Skeletal muscle satellite cell (primary cell): ENCODE data around the gene HOXC9.

Experiments used
- H3K27me3 ChIP-seq: 2 replicates; pipeline ENCODE4 v1.7.0; 2013; ENCODE audit warnings: low read length; ENCODE audit not compliant: control insufficient read depth, insufficient read depth
- H3K36me3 ChIP-seq: 2 replicates; pipeline ENCODE4 v1.7.0; 2013; ENCODE audit warnings: mild to moderate bottlenecking, control low read depth, low read length; ENCODE audit not compliant: insufficient read depth
- H3K4me1 ChIP-seq: 2 replicates; pipeline ENCODE4 v1.7.0; 2013; ENCODE audit warnings: low read length; ENCODE audit not compliant: control insufficient read depth, insufficient read depth
- H3K4me2 ChIP-seq: 2 replicates; pipeline ENCODE4 v1.7.0; 2013; ENCODE audit warnings: mild to moderate bottlenecking, low read length
- H3K4me3 ChIP-seq: 2 replicates; pipeline ENCODE4 v1.7.0; 2013; ENCODE audit warnings: low read length
- H3K9ac ChIP-seq: 2 replicates; pipeline ENCODE4 v1.7.0; 2013; ENCODE audit warnings: mild to moderate bottlenecking, low read depth, low read length, moderate library complexity
- H3K9me3 ChIP-seq: replicated peaks from 2 replicates; pipeline ENCODE4 v1.7.0; 2013; ENCODE audit warnings: mild to moderate bottlenecking, control low read depth, low read length

Gene HOXC9

DNA sequence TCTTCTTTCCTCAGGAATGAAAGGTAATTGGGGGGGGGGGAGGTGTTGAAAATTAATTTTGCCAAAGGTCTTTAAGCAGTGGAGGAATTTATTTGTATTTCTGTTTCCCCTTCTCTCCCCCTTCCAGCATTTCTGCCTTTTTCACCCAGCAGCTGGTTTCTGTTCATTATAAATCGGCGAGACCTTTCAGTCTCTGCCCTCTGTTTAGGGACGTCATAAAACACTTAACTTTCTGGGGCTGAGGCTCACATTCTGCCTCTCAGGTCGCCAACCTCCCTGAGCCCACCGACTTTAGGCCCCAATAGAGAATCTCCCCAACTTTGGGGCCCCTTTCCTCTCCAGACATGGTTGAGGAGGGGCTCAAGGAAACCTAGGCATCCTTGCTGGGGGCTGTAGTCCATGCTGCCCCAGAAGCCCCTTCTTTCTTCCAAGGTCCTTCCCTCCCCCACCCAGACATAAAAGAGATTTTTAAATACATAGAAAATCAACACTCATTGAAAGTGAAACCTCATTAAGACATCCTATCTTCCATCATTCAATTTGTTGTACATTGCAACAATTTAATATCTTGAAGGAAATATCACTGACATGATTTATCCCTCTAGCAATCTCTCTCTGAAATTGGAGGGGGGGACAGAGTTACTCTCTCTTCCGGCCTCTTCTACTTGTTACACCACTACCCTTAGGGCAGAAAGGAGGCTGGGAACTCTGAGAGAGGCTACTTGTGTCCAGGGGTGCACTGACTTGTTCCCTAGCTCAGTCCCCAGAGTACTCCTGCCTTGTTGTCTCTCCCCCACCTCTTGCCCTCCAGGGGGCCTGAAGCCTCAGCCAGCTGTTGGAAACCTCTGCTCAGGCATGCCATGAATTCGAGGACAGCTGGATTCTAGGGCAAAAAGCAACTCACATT is 25.8 kb downstream of the HOXC9 start:
- peak overlapping the region; percentile 94 for H3K4me2 ChIP-seq
- peak overlapping the region; percentile 58 for H3K4me3 ChIP-seq
- H3K4me1 ChIP-seq, result peaks cover 83% of the 10 kb centered on the region
- peaks cover 21% of the 10 kb centered on the region for H3K36me3 ChIP-seq
- no peaks in the 10 kb centered on the region for H3K9me3 ChIP-seq
- peak overlapping the region; percentile 96 for H3K9ac ChIP-seq
- no peaks in the 10 kb centered on the region for H3K27me3 ChIP-seq

DNA sequence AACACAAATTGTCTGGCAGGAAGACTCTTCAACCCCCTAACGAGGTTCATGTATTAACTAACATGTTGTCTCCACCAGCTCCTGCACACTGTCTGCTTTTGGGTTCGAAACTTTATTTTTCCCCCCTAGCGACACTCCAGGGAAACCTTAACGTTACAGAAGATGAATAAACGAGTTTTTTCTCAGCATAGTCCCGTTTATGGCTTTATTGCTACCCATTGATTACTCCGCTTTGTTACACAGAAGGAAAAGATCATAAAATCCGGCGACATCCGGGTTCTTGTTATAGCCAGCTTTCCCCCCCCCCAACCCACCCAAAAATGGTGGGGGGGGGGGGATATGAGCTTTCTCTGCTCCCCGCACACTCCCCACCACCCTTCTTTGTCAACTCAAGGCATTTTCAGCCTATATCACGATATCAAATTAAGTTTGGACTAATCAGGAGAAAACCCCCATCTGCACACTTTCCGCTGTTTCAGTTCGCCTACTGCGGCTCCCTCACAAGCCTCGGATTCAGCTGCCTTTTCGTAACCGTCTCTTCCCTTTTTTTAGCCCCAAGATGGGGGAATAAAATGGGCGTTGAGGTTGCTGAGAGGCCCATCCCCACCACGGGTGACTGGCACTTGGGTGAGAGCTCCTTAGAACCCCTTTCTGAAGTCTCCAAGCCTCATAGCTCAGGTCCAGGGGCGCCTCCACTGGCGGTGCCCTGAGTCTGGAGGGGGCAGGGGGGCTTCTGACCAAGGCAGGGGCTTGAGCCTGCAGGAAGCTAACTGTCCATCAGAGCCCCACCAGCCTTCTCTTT is 26.9 kb downstream of the HOXC9 start:
- H3K4me2 ChIP-seq, result peak overlapping the region; percentile 94
- no peaks in the 10 kb centered on the region for H3K9me3 ChIP-seq
- H3K27me3 ChIP-seq, result no peaks in the 10 kb centered on the region
- peaks cover 73% of the 10 kb centered on the region for H3K4me1 ChIP-seq
- peak overlapping the region; percentile 96 for H3K9ac ChIP-seq
- H3K4me3 ChIP-seq, result peak overlapping the region; percentile 58
- H3K36me3 ChIP-seq, result peaks cover 31% of the 10 kb centered on the region

DNA sequence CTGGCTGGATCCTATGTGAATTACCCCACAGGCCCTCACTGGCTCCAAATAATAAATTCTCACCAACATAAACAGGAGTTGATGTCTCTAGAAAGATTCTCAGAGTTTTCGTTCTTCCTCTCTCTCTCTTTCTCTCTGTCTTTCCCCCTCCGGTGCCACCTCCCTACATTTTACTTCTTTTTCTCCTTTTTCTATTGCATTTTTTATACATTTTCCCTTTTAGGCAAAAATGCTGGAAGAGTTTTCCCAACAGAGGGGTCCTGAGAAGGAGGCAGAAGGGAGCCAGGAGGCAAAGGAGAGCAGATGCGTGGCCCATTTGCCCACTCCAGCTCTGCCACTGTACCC is 27.5 kb downstream of the HOXC9 start:
- Histone ChIP-seq H3K27me3 (no peaks in the 10 kb centered on the region), H3K9ac (peak overlapping the region; percentile 96), H3K9me3 (no peaks in the 10 kb centered on the region), H3K4me1 (peaks cover 67% of the 10 kb centered on the region), H3K36me3 (peaks cover 35% of the 10 kb centered on the region), H3K4me2 (peak overlapping the region; percentile 94), H3K4me3 (peak overlapping the region; percentile 58)

- Histone ChIP-seq H3K27me3 (no peaks in the 10 kb centered on the region), H3K9me3 (no peaks in the 10 kb centered on the region), H3K4me2 (peak within 1 kb of the TSS; percentile 94), H3K9ac (peak within 1 kb of the TSS; percentile 96), H3K4me3 (peak within 1 kb of the TSS; percentile 60), H3K4me1 (peaks cover 61% of the 10 kb centered on the region), H3K36me3 (peaks cover 35% of the 10 kb centered on the region)
These were observed 28.6 kb downstream of the HOXC9 start, which contains the start of gene HOXC6 for GRCh38 chr12:54028314-54029201. Gene HOXC6 (plus strand): TSS chr12:54028440. CDS start chr12:54028522, 82 bp downstream.

- peak overlapping the region; percentile 94 for H3K4me2 ChIP-seq
- H3K4me3 ChIP-seq, result peak overlapping the region; percentile 29
- H3K9ac ChIP-seq, result peak overlapping the region; percentile 64
- H3K36me3 ChIP-seq, result peaks cover 35% of the 10 kb centered on the region
- no peaks in the 10 kb centered on the region for H3K9me3 ChIP-seq
- no peaks in the 10 kb centered on the region for H3K27me3 ChIP-seq
- H3K4me1 ChIP-seq, result peaks cover 49% of the 10 kb centered on the region
These were observed 29.8 kb downstream of the HOXC9 start for GRCh38 chr12:54029529-54030441.

- Histone ChIP-seq H3K36me3 (peaks cover 35% of the 10 kb centered on the region), H3K4me2 (no peak overlapping the region), H3K4me3 (no peak overlapping the region), H3K9me3 (no peaks in the 10 kb centered on the region), H3K9ac (peak overlapping the region; percentile 64), H3K27me3 (no peaks in the 10 kb centered on the region), H3K4me1 (peaks cover 43% of the 10 kb centered on the region)
These were observed 30.5 kb downstream of the HOXC9 start for GRCh38 chr12:54030442-54030801.

DNA sequence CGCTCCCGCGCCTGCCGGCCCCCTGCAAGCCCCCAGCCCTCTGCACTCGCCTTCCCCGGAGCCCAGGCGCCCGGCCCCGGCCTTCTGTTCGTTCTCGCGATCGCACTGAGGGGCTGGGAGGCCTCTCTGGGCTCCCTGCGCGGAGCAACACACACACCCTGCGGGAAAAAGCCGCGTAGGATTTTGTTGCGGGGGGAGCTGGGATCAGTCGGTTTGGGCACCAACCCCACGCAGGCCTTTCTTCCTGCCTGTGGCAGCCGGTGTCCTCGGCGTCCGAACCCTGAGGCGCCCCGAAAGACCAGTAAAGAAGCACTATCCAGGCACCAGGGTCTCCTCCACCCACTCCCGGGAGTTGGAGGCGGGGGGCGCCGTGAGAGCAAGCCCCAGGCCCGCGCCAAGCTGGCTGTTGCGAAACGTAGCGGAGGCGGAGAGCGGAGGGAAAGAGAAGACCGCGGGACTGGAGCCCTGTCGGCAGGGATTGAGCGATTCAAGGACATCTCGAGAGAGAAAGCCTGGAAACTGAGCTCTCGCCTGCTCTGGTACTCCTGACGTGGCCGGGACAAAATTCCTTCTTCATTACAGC is 31.0 kb downstream of the HOXC9 start:
- no peak overlapping the region for H3K4me3 ChIP-seq
- peaks cover 37% of the 10 kb centered on the region for H3K4me1 ChIP-seq
- peak overlapping the region; percentile 64 for H3K9ac ChIP-seq
- no peaks in the 10 kb centered on the region for H3K27me3 ChIP-seq
- H3K4me2 ChIP-seq, result peak overlapping the region; percentile 41
- H3K9me3 ChIP-seq, result no peaks in the 10 kb centered on the region
- peaks cover 35% of the 10 kb centered on the region for H3K36me3 ChIP-seq

- H3K36me3 ChIP-seq, result peaks cover 35% of the 10 kb centered on the region
- H3K9ac ChIP-seq, result peak overlapping the region; percentile 64
- peaks cover 37% of the 10 kb centered on the region for H3K4me1 ChIP-seq
- H3K4me3 ChIP-seq, result no peak overlapping the region
- H3K27me3 ChIP-seq, result no peaks in the 10 kb centered on the region
- H3K9me3 ChIP-seq, result no peaks in the 10 kb centered on the region
- H3K4me2 ChIP-seq, result peak overlapping the region; percentile 41
These were observed 31.5 kb downstream of the HOXC9 start for GRCh38 chr12:54031480-54031879.

GRCh38 chr12:54032086-54032619 is 32.2 kb downstream of the HOXC9 start:
- Histone ChIP-seq H3K4me2 (no peak overlapping the region), H3K9ac (peak overlapping the region; percentile 64), H3K4me3 (no peak overlapping the region), H3K9me3 (no peaks in the 10 kb centered on the region), H3K27me3 (no peaks in the 10 kb centered on the region), H3K36me3 (peaks cover 35% of the 10 kb centered on the region), H3K4me1 (peaks cover 37% of the 10 kb centered on the region)

DNA sequence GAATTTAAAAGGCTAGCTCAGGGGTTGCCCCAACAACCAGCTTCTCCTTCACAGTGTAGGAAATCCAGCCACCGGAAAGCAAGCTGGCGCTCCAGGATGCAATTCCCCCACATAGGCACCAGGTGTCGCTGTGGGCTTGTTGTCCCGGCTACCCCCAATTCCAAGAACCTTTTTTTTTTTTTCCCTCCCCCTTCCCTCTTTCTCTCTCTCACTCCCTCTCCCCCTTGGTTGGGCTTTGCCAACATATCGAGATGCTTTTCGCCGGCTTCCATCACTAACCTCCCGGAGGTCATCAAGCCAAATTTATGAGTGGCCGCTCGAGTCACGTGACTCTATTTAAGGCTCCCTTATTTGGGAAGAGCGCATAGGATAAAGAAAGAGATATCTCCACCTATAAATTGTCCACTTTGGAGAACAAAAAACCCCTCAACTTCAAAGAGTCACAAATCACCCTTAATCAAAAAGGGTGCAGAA is 32.7 kb downstream of the HOXC9 start, which contains the start of gene HOXC5:
Gene HOXC5 (plus strand): TSS at position 424 of the 474 bp plus-strand sequence. CDS start 73 bp downstream, outside the sequence.
- peak within 1 kb of the TSS; percentile 70 for H3K4me3 ChIP-seq
- H3K4me2 ChIP-seq, result peak within 1 kb of the TSS; percentile 85
- H3K4me1 ChIP-seq, result peaks cover 33% of the 10 kb centered on the region
- H3K27me3 ChIP-seq, result no peaks in the 10 kb centered on the region
- peak within 1 kb of the TSS; percentile 73 for H3K9ac ChIP-seq
- H3K36me3 ChIP-seq, result peaks cover 35% of the 10 kb centered on the region
- no peaks in the 10 kb centered on the region for H3K9me3 ChIP-seq
